GM12891 (cell line): ENCODE measurements around the gene TAF5.

ENCODE experiments used
- POLR2A ChIP-seq: IDR thresholded peaks from 2 replicates; pipeline ENCODE4 v1.6.1; 2011; ENCODE audit warnings: low read depth, low read length, control low read depth
- POLR2AphosphoS5 ChIP-seq: IDR thresholded peaks from 2 replicates; pipeline ENCODE4 v1.6.1; 2011; ENCODE audit warnings: low read depth, low read length, control low read depth
- POU2F2 ChIP-seq: IDR thresholded peaks from 2 replicates; pipeline ENCODE4 v1.6.1; 2011; ENCODE audit warnings: low read depth, mild to moderate bottlenecking, control low read depth, low read length, moderate library complexity
- SPI1 ChIP-seq: IDR thresholded peaks from 2 replicates; pipeline ENCODE4 v1.6.1; 2011; ENCODE audit warnings: low read depth, low read length, control low read depth
- TAF1 ChIP-seq: IDR thresholded peaks from 2 replicates; pipeline ENCODE4 v1.6.1; 2011; ENCODE audit warnings: low read depth, low read length, control low read depth

GRCh38 chr10:103334567-103334966 lies 33.2 kb upstream of the TAF5 start:
- no peak for TF ChIP-seq POLR2A
- TF ChIP-seq POLR2AphosphoS5, result no peak
- no peak for TF ChIP-seq TAF1
- TF ChIP-seq SPI1, result no peak
- TF ChIP-seq POU2F2, result no peak
